Cerebellar nuclear complex (tissue), 1 donor: ENCODE data around the gene IDH1.
"Not testable (repeated sequence)": the region's sequence is repeated elsewhere in the genome, so short reads cannot be mapped to it uniquely, and the experiment has no call there.

Experiments
- DNase-seq, 2 experiments: peaks; one replicate each; lab custom pipeline; 2025; lab: John Stamatoyannopoulos, UW

The IDH1 gene

DNA sequence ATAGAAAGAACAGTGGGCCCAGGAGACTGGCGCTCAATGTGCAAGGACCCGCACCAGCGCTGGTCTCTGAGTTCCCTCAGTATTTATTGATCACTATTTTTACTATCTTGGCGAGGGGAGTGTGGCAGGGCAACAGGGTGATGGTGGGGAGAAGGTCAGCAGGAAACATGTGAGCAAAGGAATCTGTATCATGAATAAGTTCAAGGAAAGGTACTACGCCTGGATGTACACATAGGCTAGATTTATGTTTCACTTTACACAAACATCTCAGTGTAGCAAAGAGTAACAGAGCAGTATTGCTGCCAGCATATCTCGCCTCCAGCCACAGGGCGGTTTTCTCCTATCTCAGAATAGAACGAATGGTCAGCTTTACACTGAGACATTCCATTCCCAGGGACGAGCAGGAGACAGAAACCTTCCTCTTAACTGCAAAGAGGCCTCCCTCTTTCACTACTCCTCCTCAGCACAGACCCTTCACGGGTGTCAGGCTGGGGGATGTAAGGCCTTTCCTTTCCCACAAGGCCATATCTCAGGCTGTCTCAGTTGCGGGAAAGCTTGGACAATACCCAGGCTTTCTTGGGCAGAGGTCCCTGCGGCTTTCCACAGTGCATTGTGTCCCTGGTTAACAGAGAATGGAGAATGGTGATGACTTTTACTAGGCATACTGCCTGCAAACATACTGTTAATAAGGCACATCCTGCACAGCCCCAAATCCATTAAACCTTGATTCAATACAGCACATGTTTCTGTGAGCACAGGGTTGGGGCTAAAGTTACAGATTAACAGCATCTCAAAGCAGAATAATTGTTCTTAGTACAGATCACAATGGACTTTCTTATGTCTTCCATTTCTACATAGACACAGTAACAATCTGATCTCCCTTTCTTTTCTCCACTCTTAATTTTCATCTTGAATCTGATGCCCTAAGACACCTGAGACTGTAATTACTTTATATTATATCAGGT, 2.3 kb upstream of the IDH1 start:
- DNase-seq = not testable (repeated sequence)

DNA sequence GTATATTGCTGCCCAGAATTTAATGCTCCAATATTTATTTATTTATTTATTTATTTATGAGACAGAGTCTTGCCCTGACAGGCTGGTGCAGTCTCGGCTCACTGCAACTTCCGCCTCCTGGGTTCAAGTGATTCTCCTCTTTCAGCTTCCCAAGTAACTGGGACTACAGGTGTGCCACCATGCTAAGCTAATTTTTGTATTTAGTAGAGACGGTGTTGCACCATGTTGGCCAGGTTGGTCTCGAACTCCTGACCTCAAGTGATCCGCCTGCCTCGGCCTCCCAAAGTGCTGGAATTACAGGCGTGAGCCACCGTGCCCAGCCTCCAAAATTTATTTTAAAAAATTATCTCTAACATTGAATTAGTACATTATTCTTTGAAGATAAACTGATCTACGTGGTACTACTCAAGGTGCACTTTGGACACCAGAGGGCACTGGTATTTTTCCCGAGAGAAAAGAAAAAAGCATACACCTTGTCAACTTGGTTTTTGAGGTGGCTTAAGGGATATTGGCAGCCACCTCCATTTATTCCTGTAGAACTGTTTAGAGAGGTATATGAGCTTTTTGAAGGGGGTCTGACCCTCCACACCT, 1.4 kb upstream of the IDH1 start:
- DNase-seq = no peak

DNA sequence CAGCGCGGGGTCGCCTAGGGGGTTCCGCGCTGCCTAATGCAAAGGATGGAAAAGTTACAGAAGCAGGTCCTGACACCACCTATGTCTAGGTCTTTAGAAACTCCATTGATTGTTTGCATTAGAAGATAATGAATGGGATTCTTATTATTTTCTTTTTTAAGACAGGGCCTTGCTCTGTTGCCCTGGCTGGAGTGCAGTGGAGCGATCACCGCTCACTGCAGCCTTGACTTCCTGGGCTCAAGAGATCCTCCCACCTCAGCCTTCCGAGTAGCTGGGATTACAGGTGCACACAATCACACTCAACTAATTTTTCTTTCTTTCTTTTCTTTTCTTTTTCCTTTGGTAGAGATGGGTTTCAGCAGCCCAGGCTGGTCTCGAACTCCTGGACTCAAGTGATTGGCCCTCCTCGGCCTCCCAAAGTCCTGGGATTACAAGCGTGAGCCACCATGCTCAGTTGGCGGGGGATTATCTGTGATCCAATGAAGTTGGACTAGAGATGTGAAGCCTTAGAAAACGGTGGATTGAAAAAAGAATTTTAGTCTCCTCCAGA, 761 bp upstream of the IDH1 start:
- DNase-seq = no peak

DNA sequence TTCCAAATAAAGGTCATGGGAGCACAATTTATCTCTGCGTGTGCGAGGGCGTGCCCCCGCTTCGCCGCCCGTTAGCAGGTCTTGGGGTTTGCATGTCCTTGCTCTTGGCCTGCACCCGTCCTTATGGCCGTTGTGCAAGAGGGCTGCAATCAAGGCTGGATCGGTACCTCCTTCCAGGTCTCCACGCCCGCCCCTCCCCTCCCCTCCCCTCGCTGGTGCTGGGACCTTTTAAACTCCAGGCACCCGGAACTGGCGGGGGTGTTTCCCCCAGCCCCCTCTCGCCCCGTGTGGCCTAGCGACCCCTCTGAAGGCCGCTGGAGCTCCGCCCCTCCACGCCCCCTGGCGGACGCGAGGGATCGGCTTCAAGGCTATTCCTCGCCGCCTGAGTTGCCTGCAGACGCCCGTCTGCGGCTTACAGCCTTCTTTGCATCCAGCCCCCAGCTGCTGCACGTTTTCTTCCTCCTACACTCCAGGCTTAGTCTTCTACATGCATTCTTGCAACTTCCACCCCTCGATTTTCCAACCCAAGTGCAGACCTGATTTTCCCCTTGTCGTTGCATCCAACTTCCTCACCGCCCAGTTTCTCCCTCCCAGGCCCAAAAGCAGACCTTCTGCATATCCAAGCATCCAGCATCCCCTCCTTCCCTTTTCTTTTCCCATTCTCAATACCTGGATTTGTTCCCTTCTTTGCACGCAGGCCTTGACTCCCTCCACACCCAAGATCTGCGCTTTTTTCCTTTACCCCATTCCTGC, 577 bp downstream of the IDH1 start:
- peak in 1 of 2 experiments; percentile 24 for DNase-seq

DNA sequence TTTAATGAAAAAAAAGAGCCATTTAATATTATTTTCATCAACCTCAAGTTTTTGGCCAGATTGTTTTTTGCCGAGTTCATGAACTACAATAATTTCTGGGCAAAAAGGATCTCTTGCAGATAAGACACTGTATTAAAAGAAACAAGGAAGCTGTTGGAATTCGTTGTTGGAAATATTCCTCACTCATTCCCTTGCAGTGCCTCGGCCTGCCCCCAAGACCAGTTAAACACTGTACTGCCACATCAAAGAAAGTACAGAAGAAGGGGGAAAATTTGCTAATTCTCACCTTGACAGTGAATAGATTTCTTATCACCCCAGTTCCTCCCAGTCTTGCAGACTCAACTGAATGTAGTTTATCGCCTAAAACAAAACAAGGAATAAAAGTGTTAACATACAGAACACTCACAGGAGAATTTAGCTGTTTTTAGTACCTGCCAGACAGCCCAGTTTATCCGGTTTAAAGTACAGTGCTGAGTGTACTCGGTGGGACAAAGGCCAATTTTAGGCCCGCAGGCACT, 1.2 kb downstream of the IDH1 start:
- DNase-seq = no peak

DNA sequence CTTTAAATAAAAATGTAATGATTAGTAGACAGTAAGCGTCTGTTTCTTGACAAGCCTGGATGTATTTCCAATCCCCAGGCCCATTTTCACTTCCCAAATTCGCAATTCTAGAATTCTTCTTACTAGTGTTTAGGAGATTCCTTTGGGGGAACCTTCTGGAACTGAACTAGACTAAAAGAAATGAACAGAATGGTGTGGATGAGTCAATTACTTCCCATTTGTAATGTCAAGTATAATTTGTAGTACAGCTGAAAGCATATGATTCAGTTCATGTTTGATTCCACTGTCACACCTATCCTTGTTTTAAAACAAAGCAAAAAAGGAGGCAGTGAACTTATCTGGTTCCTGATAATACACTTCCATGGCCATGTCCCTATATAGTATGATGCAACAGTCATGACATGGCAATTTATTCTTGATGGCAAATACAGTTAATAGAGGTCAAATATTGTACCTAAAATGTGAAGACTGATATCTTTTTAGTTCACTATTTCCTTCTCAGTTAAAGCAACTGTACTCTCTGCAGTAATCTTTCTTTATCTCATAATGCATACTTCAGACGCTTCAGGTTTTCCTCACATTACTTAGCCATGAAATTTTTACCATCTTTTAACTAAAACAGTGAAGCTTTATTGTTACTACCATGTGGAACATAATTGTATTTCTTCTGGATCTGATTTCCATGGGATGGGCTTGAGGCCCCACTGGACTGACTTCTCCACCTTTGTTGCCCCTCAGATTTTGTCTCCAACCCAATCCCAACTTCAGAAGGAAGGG, 2.0 kb downstream of the IDH1 start:
- DNase-seq = no peak

DNA sequence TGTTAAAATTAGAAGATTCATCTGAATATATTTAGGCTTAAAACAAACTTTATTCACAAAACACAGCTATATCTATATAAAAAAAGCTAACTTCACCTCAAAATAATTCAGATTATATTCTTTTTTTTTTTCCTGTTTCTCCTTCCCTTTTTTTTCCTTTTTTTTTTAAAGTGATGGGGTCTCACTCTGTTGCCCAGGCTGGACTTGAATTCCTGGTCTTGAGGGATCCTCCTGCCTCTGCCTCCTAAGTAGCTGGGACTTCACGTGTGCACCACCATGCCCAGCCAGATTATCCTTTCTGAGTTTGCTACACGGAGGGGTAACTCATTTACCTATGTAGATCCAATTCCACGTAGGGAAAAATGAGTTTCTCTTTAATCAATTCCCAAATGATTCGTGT, 3.8 kb downstream of the IDH1 start:
- no peak for DNase-seq

DNA sequence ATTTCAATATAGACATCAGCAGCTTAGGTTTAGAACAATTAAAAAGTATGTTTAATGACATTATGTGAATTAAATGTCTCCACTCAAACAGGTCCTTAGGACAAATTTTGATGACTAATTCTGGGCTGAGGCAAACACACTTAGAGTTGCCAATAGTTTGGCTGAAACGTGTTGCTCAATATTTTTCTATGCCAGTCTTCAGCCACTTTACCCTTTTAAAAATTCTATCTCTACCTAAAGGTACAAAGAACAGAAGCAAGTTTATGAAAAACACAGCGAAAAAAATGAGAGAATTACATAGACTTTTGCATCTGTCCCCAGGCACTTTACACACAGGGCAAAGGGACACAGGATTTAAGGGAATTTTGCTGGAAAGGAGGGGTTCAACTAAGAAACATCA, 4.5 kb downstream of the IDH1 start:
- no peak for DNase-seq

DNA sequence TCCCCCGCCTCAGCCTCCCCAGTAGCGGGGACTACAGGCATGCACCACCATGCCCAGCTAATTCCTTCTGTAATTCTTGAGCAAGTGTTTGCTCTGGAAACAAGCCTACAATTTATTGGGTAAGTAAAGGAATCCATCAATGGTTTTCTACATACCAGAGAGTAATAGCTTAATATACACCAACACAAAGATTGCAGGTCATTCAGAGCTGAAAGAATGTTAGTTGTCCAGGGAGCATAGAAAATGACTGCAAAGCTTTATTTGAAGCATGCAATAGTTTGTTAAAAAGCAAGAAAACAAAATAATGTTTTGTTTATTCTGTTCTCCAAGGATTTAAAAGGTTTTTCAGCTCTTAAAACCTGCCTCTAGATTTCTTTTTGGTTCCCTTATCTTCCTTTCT, 5.6 kb downstream of the IDH1 start:
- no peak for DNase-seq

DNA sequence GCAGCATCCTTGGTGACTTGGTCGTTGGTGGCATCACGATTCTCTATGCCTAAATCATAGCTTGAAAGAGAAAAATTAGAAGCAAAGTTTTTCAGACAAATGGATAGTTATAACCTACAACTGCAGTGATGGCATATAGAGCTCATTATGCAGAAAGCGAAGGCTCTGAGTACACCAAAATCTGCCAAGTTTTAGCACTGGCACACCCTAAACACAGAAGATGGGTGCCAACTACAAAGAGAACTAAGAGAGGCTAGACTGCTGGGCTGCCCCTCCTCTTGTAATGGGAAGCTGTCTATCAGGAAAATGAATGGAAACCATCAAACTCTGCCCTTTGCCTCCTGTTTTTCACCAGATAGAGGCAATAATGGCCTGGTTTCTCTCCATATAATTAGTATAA, 6.3 kb downstream of the IDH1 start:
- DNase-seq = no peak

DNA sequence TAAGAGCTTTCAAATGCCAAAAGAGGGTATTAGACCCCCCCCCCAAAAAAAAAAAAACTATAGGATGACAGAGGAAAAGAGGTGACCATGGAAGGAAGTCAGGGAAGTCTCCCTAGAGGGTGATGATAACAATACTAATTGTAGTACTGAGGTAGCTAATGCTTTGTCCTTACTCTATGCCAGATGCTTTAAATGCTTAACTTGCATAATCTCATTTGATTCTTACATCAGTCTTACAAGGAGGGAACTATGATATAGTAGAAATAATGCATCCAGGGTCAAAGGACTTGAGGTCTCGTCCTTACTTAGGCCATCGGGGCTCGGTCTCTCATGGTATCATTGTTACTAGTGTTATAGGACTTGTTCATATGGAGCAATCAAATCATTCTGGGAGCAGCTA, 9.1 kb downstream of the IDH1 start:
- no peak for DNase-seq

DNA sequence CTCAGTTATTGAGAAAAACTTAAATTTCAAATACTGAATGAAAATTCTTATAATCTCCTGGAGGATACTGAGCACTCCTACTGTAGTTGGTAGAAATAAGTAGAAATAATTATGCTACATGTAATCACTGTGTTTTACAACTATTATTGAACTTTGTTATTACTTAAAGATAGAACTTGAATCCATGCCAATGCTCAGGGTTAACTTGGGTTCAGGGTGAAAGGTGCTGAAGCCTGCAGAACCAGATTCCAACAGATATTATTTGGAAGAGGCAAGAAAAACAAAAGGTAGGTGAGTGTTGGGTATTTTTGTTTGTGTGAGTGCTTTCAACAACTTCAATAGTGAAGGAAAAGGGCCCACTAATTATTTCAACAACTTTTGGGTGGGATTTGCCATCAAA, 10.4 kb downstream of the IDH1 start:
- no peak for DNase-seq

DNA sequence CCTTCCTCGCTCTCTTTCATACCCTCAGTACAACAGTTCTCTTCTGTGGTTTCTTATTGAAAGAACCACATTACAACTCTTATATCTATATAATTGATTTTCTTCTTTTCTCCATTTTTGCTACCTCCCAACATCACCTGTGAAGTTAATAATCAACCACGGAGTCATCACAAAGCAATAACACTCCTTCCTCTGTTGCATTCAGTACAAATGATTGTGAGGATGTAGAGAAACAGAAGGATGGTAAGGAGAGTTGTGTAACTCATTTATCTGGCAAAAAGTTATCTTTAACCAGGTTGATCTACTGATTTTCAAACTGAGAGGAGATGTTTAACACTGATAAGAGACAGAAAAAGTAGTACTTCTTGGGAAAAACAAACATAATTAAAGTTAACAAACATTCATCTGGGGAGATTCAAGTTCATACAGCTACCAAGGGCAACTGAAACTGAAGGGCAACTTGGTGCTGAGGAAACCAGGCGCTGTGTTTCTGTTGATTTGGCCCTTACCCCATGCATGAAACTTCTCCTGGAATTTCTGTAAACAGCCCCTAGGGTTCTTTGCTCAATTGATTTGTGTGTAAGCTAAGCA, 14.2 kb downstream of the IDH1 start:
- no peak for DNase-seq

DNA sequence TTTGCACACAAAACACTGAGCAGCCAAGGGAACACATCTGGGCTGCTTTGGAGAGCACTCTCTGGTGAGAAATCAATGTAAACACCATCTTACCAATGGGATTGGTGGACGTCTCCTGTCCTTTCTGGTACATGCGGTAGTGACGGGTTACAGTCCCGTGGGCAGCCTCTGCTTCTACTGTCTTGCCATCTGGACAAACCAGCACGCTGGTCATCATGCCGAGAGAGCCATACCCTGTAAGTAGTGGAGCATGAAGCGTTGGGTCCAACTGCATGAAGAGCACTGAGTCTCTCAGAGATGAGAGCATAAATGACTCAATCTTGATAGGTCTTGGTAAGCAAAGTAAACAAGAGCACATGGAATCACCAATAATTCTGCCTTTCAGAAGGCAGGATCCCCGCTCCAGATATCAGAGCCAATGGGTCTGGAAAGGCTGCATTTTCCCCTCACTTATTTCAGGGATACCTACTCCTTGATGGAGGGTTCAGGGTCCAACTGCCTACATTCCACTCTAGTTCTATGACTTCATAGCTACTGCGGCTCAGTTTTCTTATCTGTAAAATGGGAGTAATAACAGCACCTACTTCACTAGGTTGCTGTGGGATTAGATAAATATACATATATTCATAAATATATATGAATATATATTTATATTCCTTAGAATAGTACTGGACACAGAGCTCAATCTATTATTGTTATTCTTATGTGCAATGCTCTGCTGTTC, 14.9 kb downstream of the IDH1 start:
- DNase-seq = no peak

DNA sequence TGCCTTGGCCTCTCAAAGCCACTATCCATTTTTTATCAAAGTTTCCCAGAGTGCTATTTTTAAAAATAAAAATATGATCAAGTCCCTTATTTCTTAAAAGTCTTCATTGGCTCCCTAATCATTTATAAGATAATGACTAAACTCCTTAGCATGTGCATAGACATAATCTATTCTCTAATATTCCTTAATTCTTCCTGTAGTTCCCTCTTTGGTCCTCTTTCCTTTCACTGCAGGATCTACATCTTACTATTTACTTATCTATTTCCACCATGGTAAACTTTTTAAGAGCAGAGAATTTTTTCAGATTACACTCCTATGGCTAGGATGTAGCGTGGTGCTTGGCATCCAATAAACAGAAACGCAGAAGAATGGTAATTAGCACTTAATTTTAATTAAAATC, 19.0 kb downstream of the IDH1 start:
- no peak for DNase-seq

DNA sequence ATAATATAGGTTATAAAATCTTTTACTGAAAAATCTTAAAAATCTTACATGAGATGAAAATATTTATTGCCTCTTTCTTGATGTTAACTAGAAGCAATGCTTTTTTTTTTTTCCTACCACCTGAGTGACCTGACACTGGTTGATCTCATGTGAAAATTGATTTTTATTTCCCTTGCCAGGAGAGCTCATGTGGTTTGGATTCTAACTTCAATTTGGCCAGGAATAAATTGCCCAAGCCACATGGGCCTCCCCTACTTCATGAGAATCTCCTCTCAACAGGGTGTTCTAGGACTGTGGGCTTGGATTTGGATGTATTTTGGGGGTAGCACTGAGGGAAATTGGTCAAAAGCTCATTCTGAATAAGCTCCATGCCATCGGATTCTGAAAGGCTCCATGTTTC, 20.1 kb downstream of the IDH1 start:
- DNase-seq = no peak

DNA sequence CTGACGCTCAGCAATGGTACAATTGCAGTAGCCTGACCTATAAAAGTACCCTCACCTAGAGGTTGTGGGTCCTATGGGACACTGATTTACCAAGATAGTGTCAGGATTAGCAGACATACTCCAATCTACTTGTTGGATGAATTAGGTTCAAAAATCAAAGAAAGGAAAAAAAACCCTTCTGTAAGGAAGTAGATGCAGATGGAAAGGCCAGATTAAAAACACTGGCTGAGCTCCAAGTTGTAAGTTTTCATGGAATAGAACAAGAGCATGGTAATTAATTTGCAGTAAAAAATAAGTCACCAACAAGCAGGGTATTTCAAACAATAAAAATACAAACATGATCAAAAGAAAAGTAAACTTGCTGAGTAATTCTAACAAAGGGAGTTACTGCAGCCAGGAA, 26.4 kb downstream of the IDH1 start:
- no peak for DNase-seq

DNA sequence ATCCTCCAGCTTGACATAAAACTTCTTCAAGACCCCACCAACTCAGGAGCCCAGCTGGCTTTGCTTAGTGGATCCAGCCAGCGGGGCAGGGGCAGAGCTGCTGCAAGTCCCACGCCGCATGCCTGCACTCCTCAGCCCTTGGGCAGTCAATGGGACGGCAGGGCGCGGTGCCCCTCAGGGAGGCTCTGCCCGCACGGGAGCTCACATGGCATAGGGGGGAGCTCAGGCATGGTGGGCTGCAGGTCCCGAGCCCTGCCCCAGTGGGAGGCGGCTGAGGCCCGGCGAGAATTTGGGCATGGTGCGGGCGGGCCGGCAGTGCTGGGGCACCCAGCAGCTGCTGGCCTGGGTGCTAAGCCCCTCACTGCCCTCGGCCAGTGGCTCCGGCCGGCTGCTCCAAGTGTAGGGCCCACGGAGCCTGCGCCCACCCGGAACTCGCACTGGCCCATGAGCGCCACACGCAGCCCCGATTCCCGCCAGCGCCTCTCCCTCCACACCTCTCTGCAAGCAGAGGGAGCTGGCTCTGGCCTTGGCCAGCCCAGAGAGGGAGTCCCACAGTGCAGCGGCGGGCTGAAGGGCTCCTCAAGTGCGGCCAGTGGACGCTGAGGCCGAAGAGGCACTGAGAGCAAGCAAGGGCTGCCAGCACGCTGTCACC, 27.2 kb downstream of the IDH1 start:
- no peak for DNase-seq

DNA sequence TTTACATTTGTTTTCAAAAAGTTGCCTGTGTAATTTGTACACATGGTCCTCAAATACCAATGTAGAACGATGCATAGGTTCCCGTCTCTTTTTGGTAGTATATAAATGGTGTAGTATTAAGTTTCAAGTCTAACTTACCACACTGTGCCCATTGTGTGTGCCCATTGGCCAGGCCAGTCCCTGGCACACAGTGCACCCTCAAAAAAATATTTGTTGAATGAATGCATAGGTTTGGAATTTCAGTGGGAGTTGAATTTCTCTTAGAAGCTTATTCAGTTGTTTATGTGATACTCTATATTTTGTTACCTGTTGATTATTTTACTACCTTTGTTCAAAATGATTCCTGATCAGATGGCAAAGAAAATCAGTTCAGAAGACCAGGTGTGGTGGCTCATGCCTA, 30.1 kb downstream of the IDH1 start:
- DNase-seq = no peak

DNA sequence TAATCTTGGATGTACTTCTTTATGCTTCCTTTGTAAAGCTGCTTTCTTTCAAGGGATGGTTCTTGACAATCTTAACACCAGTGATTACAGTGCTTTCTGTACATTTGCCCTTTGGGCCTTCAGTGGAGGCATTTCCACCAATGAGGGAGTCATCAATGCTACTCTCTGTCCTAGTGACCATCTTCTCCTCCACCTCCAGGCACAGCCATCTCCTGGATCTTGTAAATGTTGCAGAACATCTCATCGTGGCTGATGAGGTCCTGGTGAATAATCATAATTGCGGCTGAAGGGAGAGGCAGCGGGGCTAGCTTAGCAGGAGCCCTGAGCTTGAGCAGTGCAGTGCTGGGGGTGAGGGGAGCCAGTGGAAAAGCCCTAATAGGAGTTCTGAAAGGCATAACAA, 32.5 kb downstream of the IDH1 start:
- DNase-seq = no peak
